Neural progenitor cell (in vitro differentiated cells): ENCODE data around the gene MED12L. TPM values are rescaled to one million over a fixed set of nuclear protein-coding genes. Genes with fewer than 3 reads are reported as not detected.

Experiments used
- DNase-seq: peaks from one replicate; pipeline ENCODE4 v3.0.0-alpha.2; 2016; ENCODE audit warnings: low spot score
- H2AFZ ChIP-seq: fragments of 200-600 bp; sonication (generic); replicated peaks from 2 replicates; pipeline ENCODE4 v1.6.1; 2016; ENCODE audit warnings: antibody characterized with exemption
- H3F3A ChIP-seq: fragments of 200-600 bp; sonication (generic); 2 replicates; pipeline ENCODE4 v1.6.1; 2016; ENCODE audit warnings: antibody characterized with exemption, low read depth
- H3K27ac ChIP-seq: fragments of 200-600 bp; sonication (generic); 2 replicates; pipeline ENCODE4 v1.5.1; 2016; ENCODE audit warnings: mild to moderate bottlenecking
- H3K27me3 ChIP-seq: fragments of 200-600 bp; sonication (generic); 2 replicates; pipeline ENCODE4 v1.6.1; 2016; ENCODE audit warnings: mild to moderate bottlenecking, moderate library complexity
- H3K36me3 ChIP-seq: fragments of 200-600 bp; sonication (generic); 2 replicates; pipeline ENCODE4 v1.5.1; 2016
- H3K4me1 ChIP-seq: fragments of 200-600 bp; sonication (generic); 2 replicates; pipeline ENCODE4 v1.6.1; 2016; ENCODE audit warnings: mixed run types
- H3K4me2 ChIP-seq: fragments of 200-600 bp; sonication (generic); 2 replicates; pipeline ENCODE4 v1.6.1; 2016
- H3K4me3 ChIP-seq: fragments of 200-600 bp; sonication (generic); 2 replicates; pipeline ENCODE4 v1.5.1; 2016
- H3K79me2 ChIP-seq: fragments of 200-600 bp; sonication (generic); 2 replicates; pipeline ENCODE4 v1.6.1; 2016; ENCODE audit warnings: low read depth
- H3K9ac ChIP-seq: fragments of 200-600 bp; sonication (generic); 2 replicates; pipeline ENCODE4 v1.6.1; 2016
- H3K9me3 ChIP-seq: fragments of 200-600 bp; sonication (generic); 2 replicates; pipeline ENCODE4 v1.5.1; 2016; ENCODE audit warnings: low read depth
- H4K20me1 ChIP-seq: fragments of 200-600 bp; sonication (generic); 2 replicates; pipeline ENCODE4 v1.6.1; 2016; ENCODE audit warnings: low read depth
- H3K27ac Mint-ChIP-seq: 3 replicates; pipeline ENCODE4 v1.8.0; 2021; ENCODE audit warnings: mixed read lengths
- H3K27me3 Mint-ChIP-seq: 2 replicates; pipeline ENCODE4 v1.8.0; 2022; ENCODE audit warnings: low read depth, mild to moderate bottlenecking, inconsistent platforms, moderate library complexity, mixed read lengths; ENCODE audit not compliant: insufficient read depth
- H3K36me3 Mint-ChIP-seq: 3 replicates; pipeline ENCODE4 v1.8.0; 2021; ENCODE audit warnings: mixed read lengths
- H3K4me1 Mint-ChIP-seq: 3 replicates; pipeline ENCODE4 v1.8.0; 2021; ENCODE audit warnings: mixed read lengths
- H3K4me3 Mint-ChIP-seq: 3 replicates; pipeline ENCODE4 v1.8.0; 2021; ENCODE audit warnings: mild to moderate bottlenecking, moderate library complexity, mixed read lengths
- H3K9me3 Mint-ChIP-seq: 3 replicates; pipeline ENCODE4 v1.8.0; 2020; ENCODE audit warnings: mixed read lengths
- CTCF ChIP-seq: fragments of 200-600 bp; sonication (generic); IDR thresholded peaks from 2 replicates; pipeline ENCODE4 v1.5.1; 2017; ENCODE audit warnings: antibody characterized with exemption, mild to moderate bottlenecking
- EZH2 ChIP-seq: fragments of 200-600 bp; sonication (generic); IDR thresholded peaks from 2 replicates; pipeline ENCODE4 v1.6.1; 2017; ENCODE audit warnings: antibody characterized with exemption, mild to moderate bottlenecking, moderate library complexity
- EZH2phosphoT487 ChIP-seq: fragments of 200-600 bp; sonication (generic); IDR thresholded peaks from 2 replicates; pipeline ENCODE4 v1.6.1; 2017; ENCODE audit warnings: antibody characterized with exemption
- total RNA-seq: library from RNA; depleted of rRNA; stranded (reverse); fragments of >200 nt; gene quantifications from 2 replicates; pipeline ENCODE4 v1.2.3, GENCODE V29; 2015; ENCODE audit warnings: low replicate concordance

The MED12L gene
- total RNA-seq, 1 donor from 2014 or later = 16.5 TPM

- H3K4me2 ChIP-seq = no peak overlapping the region
- Mint-ChIP-seq H3K36me3 (peaks cover 1% of the 10 kb centered on the region), H3K4me3 (no peak overlapping the region), H3K27me3 (peaks cover 2% of the 10 kb centered on the region), H3K9me3 (no peaks in the 10 kb centered on the region), H3K27ac (peak overlapping the region; percentile 52), H3K4me1 (peaks cover 24% of the 10 kb centered on the region)
- no peak overlapping the region for H3K9ac ChIP-seq
- H3F3A ChIP-seq = no peaks in the 10 kb centered on the region
- no peak overlapping the region for H3K27ac ChIP-seq
- no peaks in the 10 kb centered on the region for H3K27me3 ChIP-seq
- no peak for DNase-seq
- TF ChIP-seq CTCF (no peak), EZH2 (no peak), EZH2phosphoT487 (no peak)
- peaks cover 8% of the 10 kb centered on the region for H3K4me1 ChIP-seq
- no peak overlapping the region for H2AFZ ChIP-seq
- H3K79me2 ChIP-seq = no peaks in the 10 kb centered on the region
- H4K20me1 ChIP-seq = no peaks in the 10 kb centered on the region
- H3K9me3 ChIP-seq = no peaks in the 10 kb centered on the region
- H3K36me3 ChIP-seq = no peaks in the 10 kb centered on the region
- H3K4me3 ChIP-seq = no peak overlapping the region
Measured at GRCh38 chr3:151171145-151171757, 85.8 kb downstream of the MED12L start.

GRCh38 chr3:151174351-151174750 lies 88.9 kb downstream of the MED12L start:
- no peak overlapping the region for H2AFZ ChIP-seq
- H3K9ac ChIP-seq = no peak overlapping the region
- TF ChIP-seq EZH2 (no peak), CTCF (no peak), EZH2phosphoT487 (no peak)
- Mint-ChIP-seq H3K9me3 (no peaks in the 10 kb centered on the region), H3K4me3 (no peak overlapping the region), H3K36me3 (no peaks in the 10 kb centered on the region), H3K27ac (no peak overlapping the region), H3K27me3 (peaks cover 4% of the 10 kb centered on the region), H3K4me1 (peaks cover 26% of the 10 kb centered on the region)
- H3K79me2 ChIP-seq = no peaks in the 10 kb centered on the region
- no peaks in the 10 kb centered on the region for H3F3A ChIP-seq
- H3K36me3 ChIP-seq = no peaks in the 10 kb centered on the region
- no peaks in the 10 kb centered on the region for H3K9me3 ChIP-seq
- H3K4me2 ChIP-seq = no peak overlapping the region
- peaks cover 8% of the 10 kb centered on the region for H3K4me1 ChIP-seq
- DNase-seq = no peak
- no peak overlapping the region for H3K4me3 ChIP-seq
- H3K27me3 ChIP-seq = no peaks in the 10 kb centered on the region
- no peak overlapping the region for H3K27ac ChIP-seq
- no peaks in the 10 kb centered on the region for H4K20me1 ChIP-seq

- Histone ChIP-seq H3K36me3 (no peaks in the 10 kb centered on the region), H3K27me3 (no peaks in the 10 kb centered on the region), H3K4me1 (peaks cover 8% of the 10 kb centered on the region), H3F3A (no peaks in the 10 kb centered on the region), H3K9me3 (no peaks in the 10 kb centered on the region), H3K9ac (no peak overlapping the region), H3K27ac (no peak overlapping the region), H4K20me1 (no peaks in the 10 kb centered on the region), H2AFZ (no peak overlapping the region), H3K4me3 (no peak overlapping the region), H3K4me2 (no peak overlapping the region), H3K79me2 (no peaks in the 10 kb centered on the region)
- no peak for DNase-seq
- no peaks in the 10 kb centered on the region for H3K36me3 Mint-ChIP-seq
- H3K4me1 Mint-ChIP-seq = peaks cover 22% of the 10 kb centered on the region
- no peaks in the 10 kb centered on the region for H3K9me3 Mint-ChIP-seq
- H3K27ac Mint-ChIP-seq = no peak overlapping the region
- peaks cover 4% of the 10 kb centered on the region for H3K27me3 Mint-ChIP-seq
- no peak overlapping the region for H3K4me3 Mint-ChIP-seq
- no peak for TF ChIP-seq EZH2
- no peak for TF ChIP-seq CTCF
- no peak for TF ChIP-seq EZH2phosphoT487
Measured at GRCh38 chr3:151175952-151176351, 90.5 kb downstream of the MED12L start.
